Measurements from ENCODE around the gene PLEKHG5.

Gene PLEKHG5

GRCh38 chr1:6491480-6491962 lies at the start of gene PLEKHG5:
Gene PLEKHG5, minus strand, starts transcription at chr1:6491667. Its CDS starts 14,096 bp downstream, at chr1:6477571.
- no peak for FAIRE-seq

GRCh38 chr1:6538956-6539355 lies 47.5 kb upstream of the PLEKHG5 start:
- no peak for FAIRE-seq

- FAIRE-seq: no peak
Observed at GRCh38 chr1:6536291-6536690, 44.8 kb upstream of the PLEKHG5 start.

- FAIRE-seq: no peak
Observed at GRCh38 chr1:6535214-6535613, 43.7 kb upstream of the PLEKHG5 start.

- no peak for FAIRE-seq
Observed at GRCh38 chr1:6534248-6534822, 42.9 kb upstream of the PLEKHG5 start.

GRCh38 chr1:6531996-6532395 lies 40.5 kb upstream of the PLEKHG5 start:
- no peak for FAIRE-seq

GRCh38 chr1:6530504-6531160 lies 39.2 kb upstream of the PLEKHG5 start:
- FAIRE-seq: no peak

GRCh38 chr1:6528492-6528891 lies 37.0 kb upstream of the PLEKHG5 start:
- FAIRE-seq: no peak

GRCh38 chr1:6526316-6526715 lies 34.8 kb upstream of the PLEKHG5 start:
- FAIRE-seq: no peak

GRCh38 chr1:6523566-6523965 lies 32.1 kb upstream of the PLEKHG5 start:
- no peak for FAIRE-seq

GRCh38 chr1:6521536-6521935 lies 30.1 kb upstream of the PLEKHG5 start:
- no peak for FAIRE-seq

- no peak for FAIRE-seq
Observed at GRCh38 chr1:6519935-6520671, 28.6 kb upstream of the PLEKHG5 start.

GRCh38 chr1:6519491-6519934 lies 28.0 kb upstream of the PLEKHG5 start:
- no peak for FAIRE-seq

- no peak for FAIRE-seq
Observed at GRCh38 chr1:6517435-6517851, 26.0 kb upstream of the PLEKHG5 start.

GRCh38 chr1:6515771-6516170 lies 24.3 kb upstream of the PLEKHG5 start:
- no peak for FAIRE-seq

- FAIRE-seq: no peak
Observed at GRCh38 chr1:6513320-6513801, 21.9 kb upstream of the PLEKHG5 start.

GRCh38 chr1:6512908-6513280 lies 21.4 kb upstream of the PLEKHG5 start:
- no peak for FAIRE-seq

GRCh38 chr1:6512245-6512907 lies 20.9 kb upstream of the PLEKHG5 start:
- FAIRE-seq: no peak

GRCh38 chr1:6511561-6512244 lies 20.2 kb upstream of the PLEKHG5 start:
- FAIRE-seq: no peak

- no peak for FAIRE-seq
Observed at GRCh38 chr1:6511056-6511455, 19.6 kb upstream of the PLEKHG5 start.

- FAIRE-seq: no peak
Observed at GRCh38 chr1:6510493-6510892, 19.0 kb upstream of the PLEKHG5 start.

- FAIRE-seq: no peak
Observed at GRCh38 chr1:6509919-6510291, 18.4 kb upstream of the PLEKHG5 start.
